ENCODE results near the gene VASN. TPM values are rescaled to one million over a fixed set of nuclear protein-coding genes. Genes with fewer than 3 reads are reported as not detected.

VASN gene
- total RNA-seq, 2 experiments from 2014 or later: not detected

- Mint-ChIP-seq H3K27ac (no peak overlapping the region), H3K27me3 (no peaks in the 10 kb centered on the region), H3K4me3 (no peak overlapping the region), H3K36me3 (ENCODE audit: low read depth) (peaks cover 10% of the 10 kb centered on the region), H3K9me3 (ENCODE audit: low read depth) (no peaks in the 10 kb centered on the region), H3K4me1 (peaks cover 1% of the 10 kb centered on the region)
- CTCF ChIA-PET: no interaction called here
- no peak for ATAC-seq
- POLR2A ChIA-PET: no interaction called here
- DNase-seq: no peak
- intact Hi-C loops (cut with DNase I, micrococcal nuclease): no loop called here
These were observed 11.2 kb downstream of the VASN start for GRCh38 chr16:4382795-4383357.

- Mint-ChIP-seq H3K36me3 (ENCODE audit: low read depth) (peaks cover 10% of the 10 kb centered on the region), H3K27me3 (no peaks in the 10 kb centered on the region), H3K4me1 (no peaks in the 10 kb centered on the region), H3K27ac (no peak overlapping the region), H3K9me3 (ENCODE audit: low read depth) (no peaks in the 10 kb centered on the region), H3K4me3 (no peak overlapping the region)
- intact Hi-C loops (cut with DNase I, micrococcal nuclease): no loop called here
- DNase-seq (no peak), ATAC-seq (no peak)
- ChIA-PET POLR2A (no interaction called here), CTCF (no interaction called here)
These were observed 12.2 kb downstream of the VASN start for GRCh38 chr16:4383591-4384444.

GRCh38 chr16:4384509-4384942, 12.9 kb downstream of the VASN start:
- no peaks in the 10 kb centered on the region for H3K4me1 Mint-ChIP-seq
- no peaks in the 10 kb centered on the region for H3K9me3 Mint-ChIP-seq (ENCODE audit: low read depth)
- intact Hi-C loops (cut with DNase I, micrococcal nuclease): no loop called here
- DNase-seq (no peak), ATAC-seq (no peak)
- H3K4me3 Mint-ChIP-seq: no peak overlapping the region
- ChIA-PET POLR2A (no interaction called here), CTCF (no interaction called here)
- H3K27me3 Mint-ChIP-seq: no peaks in the 10 kb centered on the region
- no peak overlapping the region for H3K27ac Mint-ChIP-seq
- peaks cover 10% of the 10 kb centered on the region for H3K36me3 Mint-ChIP-seq (ENCODE audit: low read depth)

- POLR2A ChIA-PET: no interaction called here
- Mint-ChIP-seq H3K36me3 (ENCODE audit: low read depth) (peaks cover 14% of the 10 kb centered on the region), H3K9me3 (ENCODE audit: low read depth) (no peaks in the 10 kb centered on the region), H3K4me1 (no peaks in the 10 kb centered on the region), H3K27me3 (no peaks in the 10 kb centered on the region), H3K27ac (no peak overlapping the region), H3K4me3 (no peak overlapping the region)
- CTCF ChIA-PET: no interaction called here
- intact Hi-C loops (cut with DNase I, micrococcal nuclease): no loop called here
- ATAC-seq (no peak), DNase-seq (no peak)
These were observed 13.6 kb downstream of the VASN start for GRCh38 chr16:4385066-4385788.

GRCh38 chr16:4385789-4386450, 14.3 kb downstream of the VASN start:
- ChIA-PET CTCF (interaction anchor here (1.0 kb wide), 1 partner anchor 17 kb away, joined by 3 read pairs; no protein-coding TSS in a partner anchor), POLR2A (no interaction called here)
- H3K4me1 Mint-ChIP-seq: no peaks in the 10 kb centered on the region
- DNase-seq (no peak), ATAC-seq (no peak)
- no peaks in the 10 kb centered on the region for H3K27me3 Mint-ChIP-seq
- no peak overlapping the region for H3K4me3 Mint-ChIP-seq
- no peaks in the 10 kb centered on the region for H3K9me3 Mint-ChIP-seq (ENCODE audit: low read depth)
- intact Hi-C loops (cut with DNase I, micrococcal nuclease): no loop called here
- no peak overlapping the region for H3K27ac Mint-ChIP-seq
- H3K36me3 Mint-ChIP-seq (ENCODE audit: low read depth): peaks cover 15% of the 10 kb centered on the region

- no peak overlapping the region for H3K27ac Mint-ChIP-seq
- no peaks in the 10 kb centered on the region for H3K27me3 Mint-ChIP-seq
- intact Hi-C loops (cut with DNase I, micrococcal nuclease): no loop called here
- H3K9me3 Mint-ChIP-seq (ENCODE audit: low read depth): no peaks in the 10 kb centered on the region
- no peak for DNase-seq
- H3K4me3 Mint-ChIP-seq: no peak overlapping the region
- H3K4me1 Mint-ChIP-seq: no peaks in the 10 kb centered on the region
- POLR2A ChIA-PET: no interaction called here
- peaks cover 15% of the 10 kb centered on the region for H3K36me3 Mint-ChIP-seq (ENCODE audit: low read depth)
- ATAC-seq: no peak
- CTCF ChIA-PET: interaction anchor here (0.9 to 1.0 kb wide), 2 partner anchors 18 kb away, joined by 3 read pairs; no protein-coding TSS in a partner anchor
These were observed 14.8 kb downstream of the VASN start for GRCh38 chr16:4386451-4386805.

GRCh38 chr16:4386951-4387565, 15.4 kb downstream of the VASN start:
- no peak for DNase-seq
- H3K4me3 Mint-ChIP-seq: no peak overlapping the region
- intact Hi-C loops (cut with DNase I, micrococcal nuclease): no loop called here
- H3K4me1 Mint-ChIP-seq: no peaks in the 10 kb centered on the region
- no peak overlapping the region for H3K27ac Mint-ChIP-seq
- H3K27me3 Mint-ChIP-seq: no peaks in the 10 kb centered on the region
- CTCF ChIA-PET: interaction anchor here (0.9 to 1.0 kb wide), 2 partner anchors 17 to 18 kb away, joined by 3 read pairs; no protein-coding TSS in a partner anchor
- ATAC-seq: no peak
- peaks cover 15% of the 10 kb centered on the region for H3K36me3 Mint-ChIP-seq (ENCODE audit: low read depth)
- POLR2A ChIA-PET: no interaction called here
- H3K9me3 Mint-ChIP-seq (ENCODE audit: low read depth): no peaks in the 10 kb centered on the region

GRCh38 chr16:4387781-4388180, 16.1 kb downstream of the VASN start:
- H3K27ac Mint-ChIP-seq: no peak overlapping the region
- DNase-seq (no peak), ATAC-seq (no peak)
- H3K4me3 Mint-ChIP-seq: no peak overlapping the region
- no peaks in the 10 kb centered on the region for H3K9me3 Mint-ChIP-seq (ENCODE audit: low read depth)
- no peaks in the 10 kb centered on the region for H3K27me3 Mint-ChIP-seq
- intact Hi-C loops (cut with DNase I, micrococcal nuclease): no loop called here
- peaks cover 15% of the 10 kb centered on the region for H3K36me3 Mint-ChIP-seq (ENCODE audit: low read depth)
- CTCF ChIA-PET: no interaction called here
- H3K4me1 Mint-ChIP-seq: no peaks in the 10 kb centered on the region
- POLR2A ChIA-PET: no interaction called here

- Mint-ChIP-seq H3K36me3 (ENCODE audit: low read depth) (peaks cover 12% of the 10 kb centered on the region), H3K4me1 (no peaks in the 10 kb centered on the region), H3K27me3 (no peaks in the 10 kb centered on the region), H3K27ac (no peak overlapping the region), H3K4me3 (no peak overlapping the region), H3K9me3 (ENCODE audit: low read depth) (no peaks in the 10 kb centered on the region)
- no peak for DNase-seq
- ChIA-PET CTCF (interaction anchor here (0.6 kb wide), 2 partner anchors 9 to 37 kb away, joined by 3 read pairs; no protein-coding TSS in a partner anchor), POLR2A (no interaction called here)
- intact Hi-C loops (cut with DNase I, micrococcal nuclease): no loop called here
- no peak for ATAC-seq
These were observed 16.8 kb downstream of the VASN start for GRCh38 chr16:4388271-4389021.

- no peak overlapping the region for H3K4me3 Mint-ChIP-seq
- H3K4me1 Mint-ChIP-seq: no peaks in the 10 kb centered on the region
- no peaks in the 10 kb centered on the region for H3K9me3 Mint-ChIP-seq (ENCODE audit: low read depth)
- no peak overlapping the region for H3K27ac Mint-ChIP-seq
- POLR2A ChIA-PET: interaction anchor here (0.5 kb wide), 1 partner anchor 27 kb away, joined by 3 read pairs; no protein-coding TSS in a partner anchor
- DNase-seq (no peak), ATAC-seq (no peak)
- H3K27me3 Mint-ChIP-seq: no peaks in the 10 kb centered on the region
- intact Hi-C loops (cut with DNase I, micrococcal nuclease): no loop called here
- peaks cover 14% of the 10 kb centered on the region for H3K36me3 Mint-ChIP-seq (ENCODE audit: low read depth)
- CTCF ChIA-PET: interaction anchor here (0.6 to 1.3 kb wide), 3 partner anchors 13 to 38 kb away, joined by 3 to 4 read pairs (median 3); no protein-coding TSS in a partner anchor
These were observed 17.7 kb downstream of the VASN start for GRCh38 chr16:4389051-4389955.

All from activated CD4-positive, alpha-beta T cell treated with anti-CD3 and anti-CD28 coated beads for 36 hours (primary cell).